GM19240 (cell line): ENCODE measurements around the gene CACNA1B.
"Not testable (repeated sequence)": the region's sequence is repeated elsewhere in the genome, so short reads cannot be mapped to it uniquely, and the experiment has no call there.

Experiments
- DNase-seq: peaks from one replicate; pipeline ENCODE4 v3.0.0; 2011; ENCODE audit warnings: low spot score; ENCODE audit not compliant: insufficient read length

CACNA1B gene

GRCh38 chr9:137885121-137885520, 7.5 kb downstream of the CACNA1B start:
- DNase-seq, result not testable (repeated sequence)

DNA sequence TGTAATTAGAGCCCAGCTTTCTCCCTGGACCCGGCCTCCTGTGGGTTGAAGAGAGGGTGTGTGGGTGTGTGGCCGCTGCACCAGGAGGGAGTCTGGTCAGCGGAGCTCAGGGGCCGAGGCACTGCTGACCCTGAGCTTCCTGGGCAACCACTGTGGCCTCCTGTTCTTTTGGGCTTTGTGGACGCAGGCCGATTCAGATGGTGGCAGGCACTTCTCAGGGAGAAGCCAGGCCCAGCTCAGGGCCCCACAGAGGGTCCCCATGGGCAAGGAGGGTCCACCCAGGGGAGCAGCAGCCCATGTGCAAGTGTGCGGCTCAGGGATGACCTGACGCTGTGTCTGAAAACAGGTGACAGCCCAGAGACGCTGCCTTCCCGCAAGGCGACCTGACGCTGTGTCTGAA, 11.0 kb downstream of the CACNA1B start:
- DNase-seq, result not testable (repeated sequence)

DNA sequence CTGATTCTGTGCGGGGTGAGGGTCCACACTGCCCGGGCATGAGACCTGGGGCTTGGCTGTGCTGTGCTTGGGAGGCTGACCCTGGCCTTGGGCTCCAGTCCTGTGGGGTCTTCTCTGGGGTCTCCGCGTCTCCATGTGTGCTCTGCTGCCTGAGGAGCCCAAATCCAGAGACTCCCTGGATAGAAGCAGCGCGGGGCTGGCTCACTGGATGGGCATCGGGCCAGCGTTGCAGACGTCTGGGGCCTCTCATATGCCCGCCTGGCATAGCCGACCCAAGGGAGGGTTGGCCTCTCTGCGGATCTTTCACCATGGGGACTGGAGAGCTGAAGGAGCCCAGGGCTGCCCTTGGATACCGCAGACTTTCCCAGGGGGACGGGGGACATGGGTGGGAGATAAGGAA, 12.4 kb downstream of the CACNA1B start:
- DNase-seq, result not testable (repeated sequence)

DNA sequence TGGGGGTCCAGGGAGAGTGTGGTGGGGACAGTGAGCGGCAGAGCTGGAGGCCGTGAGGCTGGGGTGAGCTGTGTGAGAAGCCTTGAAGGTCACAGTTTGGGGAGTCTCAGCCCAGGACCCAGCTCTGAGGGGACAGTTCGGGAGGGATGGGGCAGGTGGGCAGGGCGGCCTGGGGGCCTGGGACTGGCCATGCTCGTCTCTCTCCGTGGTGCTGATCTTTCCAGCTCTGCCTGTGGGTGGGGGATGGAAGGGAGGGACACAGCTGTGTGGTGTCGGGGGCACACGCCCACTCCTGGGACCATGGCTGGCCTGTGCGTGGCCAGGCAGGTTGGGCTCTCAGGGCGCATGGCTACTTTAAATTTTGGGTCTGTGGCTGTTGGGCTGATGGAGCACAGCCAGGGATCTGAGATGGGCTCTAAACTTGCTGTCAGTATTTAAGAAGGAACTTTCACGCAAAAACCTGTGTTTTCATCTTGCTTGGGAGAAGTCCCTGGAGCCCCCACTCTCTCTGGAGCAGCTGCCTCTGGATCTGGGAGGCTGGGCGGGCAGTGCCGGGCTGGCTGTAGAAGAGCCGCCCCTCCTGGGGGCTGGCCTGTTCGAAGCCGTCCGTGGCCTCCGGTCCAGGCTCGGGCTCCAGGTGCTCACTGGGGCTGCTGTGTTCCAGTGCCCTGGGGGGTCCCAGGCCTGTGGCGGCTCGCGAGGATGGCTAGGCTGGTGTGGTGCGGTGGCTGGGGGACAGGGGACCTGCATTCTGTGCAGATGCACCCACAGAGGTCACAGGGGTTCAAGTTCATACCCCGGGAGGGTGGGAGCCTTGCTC, 13.4 kb downstream of the CACNA1B start:
- not testable (repeated sequence) for DNase-seq

DNA sequence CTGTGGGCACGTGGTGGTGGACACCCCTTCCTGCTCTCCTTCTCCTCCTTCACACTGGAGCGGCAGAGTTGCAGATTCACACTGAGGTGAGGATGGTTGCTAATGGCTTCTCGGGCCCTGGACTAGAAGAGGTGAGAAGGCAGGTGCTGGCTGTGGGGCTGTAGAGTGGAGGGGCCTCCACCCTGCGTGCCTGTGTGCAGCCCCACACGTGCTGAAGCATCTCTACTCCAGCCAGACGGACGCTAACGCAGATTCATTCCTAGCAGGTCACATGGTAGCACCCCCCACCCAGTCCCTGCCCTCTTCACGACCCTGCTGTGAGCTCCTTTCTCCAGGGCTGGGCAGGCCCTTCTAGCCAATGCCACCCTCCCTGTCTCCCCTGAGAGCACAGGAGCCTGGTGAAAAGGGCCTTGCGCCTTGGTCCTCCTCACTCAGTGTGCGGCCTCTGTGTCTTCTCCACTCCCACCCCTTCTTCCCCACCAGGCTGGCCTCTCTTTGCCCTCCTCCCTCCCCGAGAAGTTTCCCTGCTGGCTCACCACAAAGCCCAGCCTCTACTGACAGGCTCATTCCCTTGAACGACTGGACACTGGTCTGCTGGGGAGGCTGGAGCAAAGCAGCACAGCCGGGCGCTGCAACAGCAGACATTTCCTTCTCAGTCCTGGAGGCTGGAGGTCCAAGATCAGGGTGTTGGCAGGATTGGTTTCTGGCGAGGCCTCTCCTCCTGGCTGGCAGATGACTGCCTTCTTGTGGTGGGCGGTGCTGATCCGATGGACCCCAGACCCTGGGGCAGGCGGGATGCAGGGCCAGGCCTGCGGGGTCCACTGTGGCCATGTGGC, 14.2 kb downstream of the CACNA1B start:
- DNase-seq, result no peak

- no peak for DNase-seq
Observed at GRCh38 chr9:137892424-137893191, 15.0 kb downstream of the CACNA1B start.

GRCh38 chr9:137893670-137894069, 16.1 kb downstream of the CACNA1B start:
- no peak for DNase-seq

GRCh38 chr9:137899551-137900360, 22.2 kb downstream of the CACNA1B start:
- DNase-seq, result no peak

DNA sequence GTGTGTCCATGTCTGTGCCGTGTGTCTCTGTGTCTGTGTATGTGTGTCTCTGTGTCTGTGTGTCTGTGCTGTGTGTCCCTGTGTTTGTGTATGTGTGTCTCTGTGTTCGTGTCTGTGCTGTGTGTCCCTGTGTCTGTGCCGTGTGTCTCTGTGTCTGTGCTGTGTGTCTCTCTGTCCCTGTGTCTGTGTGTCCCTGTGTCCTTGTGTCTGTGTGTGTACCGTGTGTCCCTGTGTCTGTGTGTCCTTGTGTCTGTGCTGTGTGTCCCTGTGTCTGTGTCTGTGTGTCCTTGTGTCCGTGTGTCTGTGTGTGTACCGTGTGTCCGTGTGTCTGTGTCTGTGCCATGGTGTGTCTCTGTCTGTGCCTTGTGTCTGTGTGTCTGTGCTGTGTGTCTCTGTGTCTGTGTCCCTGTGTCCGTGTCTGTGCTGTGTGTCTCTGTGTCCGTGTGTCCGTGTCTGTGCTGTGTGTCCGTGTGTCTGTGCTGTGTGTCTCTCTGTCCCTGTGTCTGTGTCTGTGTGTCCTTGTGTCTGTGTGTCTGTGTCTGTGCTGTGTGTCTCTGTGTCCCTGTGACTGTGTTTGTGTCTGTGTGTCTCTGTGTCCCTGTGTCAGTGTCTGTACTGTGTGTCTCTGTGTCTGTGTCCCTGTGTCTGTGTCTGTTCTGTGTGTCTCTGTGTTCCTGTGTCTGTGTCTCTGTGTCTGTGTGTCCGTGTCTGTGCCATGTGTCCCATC, 23.2 kb downstream of the CACNA1B start:
- DNase-seq, result no peak

DNA sequence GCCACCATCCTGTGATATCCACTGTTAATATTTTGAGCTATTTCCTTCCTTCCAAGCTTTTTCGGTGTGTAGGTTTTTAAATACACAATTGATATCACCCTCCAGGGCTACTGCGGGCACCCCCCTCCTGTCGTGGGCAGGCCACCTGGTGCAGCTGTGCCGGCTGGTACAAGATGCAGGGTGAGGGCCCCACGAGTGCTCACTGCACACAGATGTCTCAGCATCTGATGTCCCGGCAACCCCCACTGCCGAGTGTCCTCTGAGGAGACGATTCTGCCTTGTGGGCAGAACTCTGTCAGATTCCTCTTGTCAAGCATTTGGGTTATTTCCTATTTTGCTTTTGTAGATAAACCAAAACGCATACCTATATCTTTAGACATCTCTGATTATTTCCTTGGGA, 25.1 kb downstream of the CACNA1B start:
- no peak for DNase-seq

DNA sequence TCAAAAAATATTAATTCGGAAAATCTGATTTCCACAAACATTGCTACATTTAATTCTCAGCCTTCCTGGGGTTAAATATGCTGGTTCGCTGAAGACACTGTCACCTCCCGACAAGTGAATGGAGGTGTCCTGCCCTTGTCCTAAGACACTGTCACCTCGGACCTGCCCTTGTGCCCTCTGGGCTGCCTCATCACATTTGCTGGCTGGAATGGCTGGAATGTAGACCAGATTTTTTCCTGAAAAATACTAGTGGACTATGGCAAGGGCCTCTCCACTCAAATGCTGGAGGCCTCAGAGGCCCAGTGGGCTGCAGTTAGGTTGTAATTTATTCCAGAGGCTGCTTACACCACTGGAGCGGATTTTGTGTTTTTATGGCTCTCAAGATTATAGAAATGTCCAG, 28.2 kb downstream of the CACNA1B start:
- DNase-seq, result no peak

DNA sequence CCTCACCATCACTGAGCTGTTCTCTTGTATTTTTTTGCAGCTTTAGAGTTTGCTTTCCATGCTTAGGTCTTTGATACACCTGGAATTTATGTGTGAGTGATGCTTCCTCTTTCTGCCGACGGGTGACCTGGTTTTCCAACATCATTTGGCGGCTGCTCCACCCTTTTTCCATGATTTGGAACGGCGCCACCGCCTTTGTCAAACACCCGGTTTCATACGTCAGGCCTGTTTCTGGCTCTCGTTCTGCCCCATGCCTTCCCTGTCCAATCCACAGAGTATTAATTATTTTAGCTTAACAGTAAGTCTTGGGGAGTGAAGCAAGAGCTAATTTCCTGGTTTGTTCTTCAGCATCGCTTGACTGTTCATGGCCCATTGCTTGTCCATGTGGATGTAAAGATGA, 30.2 kb downstream of the CACNA1B start:
- DNase-seq, result no peak

DNA sequence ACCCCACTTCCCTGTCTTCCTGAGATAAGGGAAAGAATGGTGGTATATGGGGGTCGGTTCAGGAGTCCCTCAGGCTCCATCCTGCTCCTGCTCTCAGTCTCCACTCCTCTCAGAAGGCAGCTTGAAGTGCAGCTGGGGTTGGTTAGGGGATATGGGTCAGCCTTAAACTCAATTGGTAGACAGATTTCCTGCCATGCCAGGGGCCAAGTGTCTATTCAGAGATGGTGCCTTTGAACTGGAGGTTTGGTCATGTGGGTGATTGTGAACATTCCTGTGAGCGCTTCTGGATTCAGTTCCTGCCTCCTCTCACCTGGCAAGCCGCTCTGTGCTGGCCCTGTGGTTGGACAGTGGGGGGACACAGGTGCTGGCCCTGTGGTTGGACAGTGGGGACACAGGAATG, 35.1 kb downstream of the CACNA1B start:
- DNase-seq, result no peak

DNA sequence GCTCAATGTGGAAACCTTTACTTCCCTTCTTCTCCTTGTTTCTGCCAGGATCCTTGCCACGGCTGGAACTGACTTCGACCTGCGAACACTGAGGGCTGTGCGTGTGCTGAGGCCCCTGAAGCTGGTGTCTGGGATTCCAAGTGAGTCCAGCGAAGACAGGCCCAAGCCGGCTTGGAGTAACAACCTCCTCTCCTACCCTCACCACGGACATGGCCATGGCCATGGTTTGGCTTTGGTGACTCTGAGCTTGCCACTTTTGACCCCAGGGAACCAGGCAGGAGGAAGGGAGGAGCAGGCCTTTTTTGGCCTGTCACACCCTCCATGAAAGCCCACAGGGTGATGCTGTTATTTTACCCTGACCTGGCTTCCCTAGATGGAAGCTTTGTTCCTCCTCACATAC, 35.5 kb downstream of the CACNA1B start:
- no peak for DNase-seq

DNA sequence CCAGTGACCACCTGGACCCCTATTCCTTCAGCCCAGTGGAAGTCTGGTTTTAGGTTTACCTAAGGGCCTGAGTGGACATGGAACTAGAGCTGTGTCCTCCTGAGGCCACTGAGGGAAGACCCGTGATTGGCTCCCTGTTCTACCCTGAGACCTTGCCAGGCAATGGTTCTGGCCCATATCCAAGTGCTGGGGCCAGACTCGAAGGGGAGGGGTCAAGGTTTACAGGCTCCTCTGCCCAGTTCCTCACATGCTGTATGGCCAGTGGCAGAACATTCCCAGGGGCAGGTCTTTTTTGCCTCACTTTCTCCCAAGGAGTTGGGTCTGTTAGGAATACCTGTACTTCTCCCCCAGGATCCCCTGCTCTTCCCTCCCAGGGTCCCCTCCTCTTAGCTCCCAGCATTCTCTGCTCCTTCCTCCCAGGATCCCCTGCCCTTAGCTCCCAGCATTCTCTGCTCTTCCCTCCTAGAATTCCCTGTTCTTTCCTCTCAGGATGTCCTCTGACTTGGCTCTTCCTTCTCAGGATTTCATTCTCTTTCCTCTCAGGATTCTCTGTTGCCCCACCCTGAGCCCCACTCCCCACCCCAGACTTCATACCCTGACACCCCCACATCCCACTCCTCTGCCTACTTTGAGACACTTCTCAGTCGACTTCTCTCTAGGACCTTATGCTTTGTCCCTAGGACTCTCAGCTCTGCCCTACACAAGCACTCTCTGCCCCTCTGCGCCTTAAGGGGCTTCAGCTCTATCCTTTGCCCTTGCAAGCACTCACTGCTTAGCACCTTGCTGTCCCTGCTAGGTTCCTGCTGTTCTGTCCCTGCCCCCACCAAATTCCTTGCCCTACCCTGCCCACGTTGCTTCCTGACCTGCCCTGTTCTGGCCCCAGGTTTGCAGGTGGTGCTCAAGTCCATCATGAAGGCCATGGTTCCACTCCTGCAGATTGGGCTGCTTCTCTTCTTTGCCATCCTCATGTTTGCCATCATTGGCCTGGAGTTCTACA, 36.5 kb downstream of the CACNA1B start:
- DNase-seq, result no peak

DNA sequence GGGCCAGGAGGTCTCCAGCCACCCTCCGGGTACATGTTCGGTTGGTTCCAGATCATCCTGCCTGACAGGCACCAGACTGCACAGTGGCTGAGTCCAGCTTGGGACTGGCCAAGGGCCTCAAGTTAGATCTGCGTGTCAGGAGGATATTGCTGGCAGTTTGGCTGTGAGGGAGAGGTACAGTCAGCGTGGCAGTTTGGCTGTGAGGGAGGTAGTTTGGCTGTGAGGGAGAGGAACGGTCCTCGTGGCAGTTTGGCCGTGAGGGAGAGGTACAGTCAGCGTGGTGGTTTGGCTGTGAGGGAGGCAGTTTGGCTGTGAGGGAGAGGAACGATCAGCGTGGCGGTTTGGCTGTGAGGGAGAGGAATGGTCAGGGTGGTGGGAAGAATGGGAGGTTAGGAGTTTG, 39.0 kb downstream of the CACNA1B start:
- DNase-seq, result no peak

DNA sequence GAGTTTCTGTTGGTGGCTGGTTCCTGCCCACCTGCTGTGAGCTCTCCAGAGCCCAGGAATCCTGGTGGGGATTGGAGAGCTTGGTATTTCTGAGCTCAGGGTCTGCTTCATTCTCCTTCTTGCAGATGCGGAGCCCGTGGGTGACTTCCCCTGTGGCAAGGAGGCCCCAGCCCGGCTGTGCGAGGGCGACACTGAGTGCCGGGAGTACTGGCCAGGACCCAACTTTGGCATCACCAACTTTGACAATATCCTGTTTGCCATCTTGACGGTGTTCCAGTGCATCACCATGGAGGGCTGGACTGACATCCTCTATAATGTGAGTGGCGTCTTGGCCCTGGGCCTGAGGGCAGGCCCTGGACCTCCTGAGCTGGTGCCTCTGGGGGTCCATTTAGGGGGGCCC, 39.5 kb downstream of the CACNA1B start:
- no peak for DNase-seq

DNA sequence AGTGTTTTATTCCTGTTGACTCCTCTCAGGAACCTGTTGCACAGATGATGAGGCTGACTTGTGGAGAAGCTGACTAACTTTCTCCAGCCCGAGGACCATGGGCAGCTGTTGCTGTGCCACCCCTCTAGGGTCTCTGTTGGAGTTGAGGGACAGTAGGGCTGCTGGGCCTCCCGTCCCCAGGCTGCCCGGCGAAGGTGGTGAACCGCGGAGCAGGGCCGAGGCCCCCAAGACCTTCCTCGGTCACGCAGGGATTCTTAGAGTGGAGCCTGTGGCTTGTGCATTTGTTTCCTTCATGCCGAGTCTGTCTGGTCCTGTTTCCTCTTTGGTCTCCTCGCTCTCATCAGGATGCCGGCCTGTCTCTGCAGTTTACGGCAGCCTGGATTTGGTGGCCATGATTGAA, 40.2 kb downstream of the CACNA1B start:
- DNase-seq, result no peak
